Omental fat pad (tissue), 4 donors: ENCODE results near the gene WASHC3. TPM values are rescaled to one million over a fixed set of nuclear protein-coding genes. Genes with fewer than 3 reads are reported as not detected.

Experiments
- ATAC-seq: fragments of 150-250 bp; one replicate; pipeline ENCODE4 v1.9.1; 2016; ENCODE audit warnings: mild to moderate bottlenecking, moderate library complexity; ENCODE audit not compliant: low FRiP score
- DNase-seq: peaks from one replicate; pipeline ENCODE4 v3.0.0-alpha.2; 2019; ENCODE audit warnings: low spot score
- total RNA-seq, 4 donors: library from RNA; depleted of rRNA; stranded (reverse); fragments of >200 nt; gene quantifications; one replicate each; pipeline ENCODE4 v1.1.0, GENCODE V29; 2016
- TF ChIP-seq, protein P1 (sequence below), 3 donors: fragments of 450-650 bp; IDR thresholded peaks; one replicate each; pipeline ENCODE4 v1.5.1; 2016 to 2017; ENCODE audit warnings: antibody characterized with exemption in 3 of 3, mild to moderate bottlenecking in 3 of 3, moderate library complexity in 2 of 3

The WASHC3 gene
- total RNA-seq, 4 donors from 2014 or later, result 44.7 to 95.4 (median 71.7) TPM

DNA sequence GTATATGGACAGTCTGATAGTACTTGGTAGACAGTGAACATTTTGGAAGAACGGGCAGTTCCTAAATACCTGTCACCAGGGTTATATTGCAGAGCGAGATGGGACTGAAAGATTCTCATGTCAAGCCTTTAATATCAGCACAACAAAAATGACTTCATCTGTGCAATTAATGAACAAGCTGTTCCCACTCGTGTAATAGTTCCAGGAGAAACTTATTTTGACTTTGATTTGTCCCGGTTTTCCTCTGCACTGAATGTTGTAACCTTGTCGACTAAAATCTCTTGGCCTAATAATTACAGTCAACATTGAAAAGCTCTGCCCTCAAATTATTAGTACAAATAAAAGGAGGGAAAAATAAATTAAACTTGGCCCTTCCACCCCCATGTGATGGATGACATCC, 79.5 kb downstream of the WASHC3 start:
- ATAC-seq (no peak), DNase-seq (no peak)
- TF ChIP-seq, protein P1, sequence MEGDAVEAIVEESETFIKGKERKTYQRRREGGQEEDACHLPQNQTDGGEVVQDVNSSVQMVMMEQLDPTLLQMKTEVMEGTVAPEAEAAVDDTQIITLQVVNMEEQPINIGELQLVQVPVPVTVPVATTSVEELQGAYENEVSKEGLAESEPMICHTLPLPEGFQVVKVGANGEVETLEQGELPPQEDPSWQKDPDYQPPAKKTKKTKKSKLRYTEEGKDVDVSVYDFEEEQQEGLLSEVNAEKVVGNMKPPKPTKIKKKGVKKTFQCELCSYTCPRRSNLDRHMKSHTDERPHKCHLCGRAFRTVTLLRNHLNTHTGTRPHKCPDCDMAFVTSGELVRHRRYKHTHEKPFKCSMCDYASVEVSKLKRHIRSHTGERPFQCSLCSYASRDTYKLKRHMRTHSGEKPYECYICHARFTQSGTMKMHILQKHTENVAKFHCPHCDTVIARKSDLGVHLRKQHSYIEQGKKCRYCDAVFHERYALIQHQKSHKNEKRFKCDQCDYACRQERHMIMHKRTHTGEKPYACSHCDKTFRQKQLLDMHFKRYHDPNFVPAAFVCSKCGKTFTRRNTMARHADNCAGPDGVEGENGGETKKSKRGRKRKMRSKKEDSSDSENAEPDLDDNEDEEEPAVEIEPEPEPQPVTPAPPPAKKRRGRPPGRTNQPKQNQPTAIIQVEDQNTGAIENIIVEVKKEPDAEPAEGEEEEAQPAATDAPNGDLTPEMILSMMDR (IDR thresholded peaks at IDR 0.05), result no peak

DNA sequence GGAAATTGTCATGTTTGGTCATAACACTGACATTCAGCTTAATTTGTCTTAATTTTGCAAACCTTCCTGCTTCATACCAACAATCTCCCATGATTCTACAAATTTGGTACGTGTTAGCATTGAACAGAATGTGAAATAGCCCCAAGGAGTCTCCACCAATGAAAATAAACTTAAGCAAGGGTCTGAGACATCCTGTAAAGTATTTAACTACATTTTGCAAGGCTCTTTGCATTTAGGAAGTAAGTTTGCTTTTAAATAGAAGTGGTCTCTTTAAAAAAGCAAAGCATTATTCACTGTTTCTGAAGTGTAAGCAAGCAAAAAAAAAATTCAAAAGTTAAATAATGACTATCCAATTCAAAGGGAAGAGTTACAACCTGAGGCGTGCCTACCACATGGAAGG, 79.9 kb downstream of the WASHC3 start:
- DNase-seq (no peak), ATAC-seq (no peak)
- TF ChIP-seq, protein P1 (IDR thresholded peaks at IDR 0.05), result no peak

DNA sequence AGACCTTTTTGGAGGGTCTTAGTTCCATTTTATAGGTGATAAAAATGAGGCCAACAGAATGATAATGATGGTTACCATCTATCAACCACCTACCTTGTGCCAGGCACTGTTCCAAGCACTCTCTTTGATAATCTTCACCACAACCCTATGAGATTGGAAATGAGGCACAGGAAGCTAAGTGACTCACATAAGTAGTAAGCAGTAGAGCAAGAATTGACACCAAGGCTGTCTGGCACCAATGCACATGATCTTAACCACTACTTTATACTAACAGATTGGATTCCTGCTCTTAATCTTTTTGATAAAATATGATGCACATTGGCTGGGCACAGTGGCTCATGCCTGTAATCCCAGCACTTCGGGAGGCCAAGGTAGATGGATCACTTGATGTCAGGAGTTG, 93.0 kb downstream of the WASHC3 start:
- no peak for ATAC-seq

DNA sequence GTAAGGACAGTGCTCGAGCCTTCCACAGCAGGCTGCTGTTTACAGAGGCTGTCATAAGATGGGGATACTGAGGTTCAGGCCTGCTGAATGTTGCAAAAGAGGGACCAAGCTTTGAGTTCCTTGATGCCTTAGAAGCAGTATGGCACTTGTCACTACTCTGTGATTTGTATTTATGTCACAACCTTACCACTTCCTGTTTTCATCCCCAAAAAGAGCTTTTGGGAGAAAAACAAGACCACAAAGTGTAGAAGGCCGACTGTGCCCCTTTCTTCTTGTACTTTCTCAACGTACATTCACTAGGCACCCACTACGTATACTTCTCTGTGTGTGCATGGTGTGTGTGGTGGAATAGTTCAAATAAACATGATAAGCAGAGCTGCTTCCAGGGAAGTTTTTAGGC, 94.3 kb downstream of the WASHC3 start:
- DNase-seq (no peak), ATAC-seq (no peak)
- TF ChIP-seq, protein P1 (IDR thresholded peaks at IDR 0.05), result no peak

More for the DNA sequence above, 93.0 kb downstream of the WASHC3 start:
- TF ChIP-seq, protein P1 (IDR thresholded peaks at IDR 0.05), result no peak
- DNase-seq, result no peak

DNA sequence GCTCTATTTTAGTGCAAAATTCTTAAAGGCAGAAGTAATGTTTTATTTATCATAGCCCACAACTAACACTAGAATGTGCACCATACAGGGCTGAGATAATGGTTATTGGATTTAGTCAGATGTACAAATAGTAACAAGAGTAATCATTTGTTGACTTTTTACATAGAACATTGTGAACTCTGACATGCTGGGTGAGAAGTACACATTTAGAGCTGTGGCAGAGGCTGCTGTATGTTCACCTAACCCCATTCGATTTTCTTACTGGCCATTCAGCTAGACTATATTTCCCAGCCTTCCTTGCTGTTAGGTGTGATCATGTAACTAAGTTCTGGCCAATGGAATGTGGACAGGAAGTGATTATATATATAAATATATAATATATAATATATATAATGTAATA, 95.3 kb downstream of the WASHC3 start:
- DNase-seq, result no peak
- TF ChIP-seq, protein P1 (IDR thresholded peaks at IDR 0.05), result no peak

DNA sequence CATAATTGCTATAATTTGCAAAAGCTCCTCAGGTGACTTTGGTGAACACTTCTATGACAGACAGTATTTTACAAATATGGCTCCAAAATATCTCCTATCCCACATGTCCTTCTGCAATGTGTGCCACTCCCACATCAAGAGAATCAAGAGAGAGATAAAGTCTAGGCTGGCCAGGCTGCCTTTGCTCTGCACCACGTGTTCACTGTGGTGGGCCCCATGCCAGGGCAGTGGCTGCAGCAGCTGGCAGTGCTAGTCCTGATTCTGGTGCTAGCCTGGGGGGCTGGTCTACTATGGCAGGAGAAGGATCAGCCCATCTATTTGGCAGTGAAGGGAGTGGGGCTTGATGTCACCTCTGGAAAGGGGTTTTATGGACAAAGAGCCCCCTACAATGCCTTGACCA, 98.1 kb downstream of the WASHC3 start:
- no peak for DNase-seq
- no peak for ATAC-seq
- TF ChIP-seq, protein P1 (IDR thresholded peaks at IDR 0.05), result no peak

More for the DNA sequence above, 95.3 kb downstream of the WASHC3 start:
- no peak for ATAC-seq

Other genes starting within 250 kb of the WASHC3 start
- gene GNPTAB, start 231.0 kb downstream of the WASHC3 start, total RNA-seq, result 10 to 100 TPM; 18.3 to 28.8 (median 24.8) TPM
- 10 to 100 TPM; 22.3 to 37.5 (median 25.4) TPM for gene DRAM1, start 184.4 kb downstream of the WASHC3 start, total RNA-seq
- 10 to 100 TPM; 14.9 to 22.9 (median 19.0) TPM for gene NUP37, start 58.1 kb upstream of the WASHC3 start, total RNA-seq
- gene PARPBP, start 58.2 kb upstream of the WASHC3 start, total RNA-seq, result 1 to 10 TPM; 1.1 to 4.9 (median 1.3) TPM
- gene PMCH, start 135.8 kb upstream of the WASHC3 start, total RNA-seq, result not detected